Mucosa of descending colon (tissue), 3 donors: ENCODE measurements around the gene HIPK2. TPM values are rescaled to one million over a fixed set of nuclear protein-coding genes. Genes with fewer than 3 reads are reported as not detected.
A peak's percentile ranks its signal among the peaks of the same experiment; 100 is the strongest.

Source experiments
- ATAC-seq: fragments of 200-7000 bp; cut with Tn5 transposase; one replicate; pipeline ENCODE4 v1.9.1; 2020; ENCODE audit warnings: mild to moderate bottlenecking, moderate library complexity
- DNase-seq, 3 donors: peaks; one replicate each; pipeline ENCODE4 v3.0.0-alpha.2; 2020
- H3K36me3 ChIP-seq: fragments of 200-600 bp; one replicate; pipeline ENCODE4 v1.8.0; 2021; ENCODE audit warnings: low read depth, mild to moderate bottlenecking
- H3K4me1 ChIP-seq: fragments of 200-600 bp; one replicate; pipeline ENCODE4 v1.8.0; 2021; ENCODE audit warnings: low read depth, mild to moderate bottlenecking
- H3K4me3 ChIP-seq: fragments of 200-600 bp; one replicate; pipeline ENCODE4 v1.8.0; 2021; ENCODE audit warnings: mild to moderate bottlenecking
- H3K9me3 ChIP-seq: fragments of 200-600 bp; one replicate; pipeline ENCODE4 v1.8.0; 2021; ENCODE audit warnings: mild to moderate bottlenecking
- intact Hi-C, 2 donors: fragments of 100-400 bp; cut with DNase I in 1 of 2; cut with micrococcal nuclease in 1 of 2; formaldehyde crosslinking; loops; one replicate each; pipeline versions ENCODE4 v1.11.0 to v1.11.1; 2022; cut with DNase I, micrococcal nuclease
- total RNA-seq, 3 donors: library from RNA; stranded (reverse); fragmentation: NEBNext Ultra II Directional in 2 of 3; extraction: Animal tissue kit (Norgen Biotek cat#: 25700) in 2 of 3; gene quantifications; one replicate each; pipeline versions ENCODE4 v1.2.1 to v1.2.4, GENCODE V29; 2021 to 2023
- TF ChIP-seq, protein P1 (sequence below): fragments of 200-600 bp; IDR thresholded peaks from one replicate; pipeline ENCODE4 v1.8.0; 2022; ENCODE audit warnings: antibody characterized with exemption, mild to moderate bottlenecking
- donor health status: DM: no; HTN: no; CAD: no; lungs with moderate emphysema.
- donor health status: DM: no; HTN: no; CAD: no.
- donor health status: DM: no; HTN: yes; CAD: no.

HIPK2 gene
- total RNA-seq, 3 donors from 2014 or later: 29.9 to 63.6 (median 39.9) TPM

GRCh38 chr7:139675127-139676125, 102.4 kb downstream of the HIPK2 start:
- Histone ChIP-seq H3K9me3 (no peaks in the 10 kb centered on the region), H3K4me1 (no peaks in the 10 kb centered on the region), H3K4me3 (no peak overlapping the region), H3K36me3 (no peaks in the 10 kb centered on the region)
- no peak for ATAC-seq
- TF ChIP-seq, protein P1, sequence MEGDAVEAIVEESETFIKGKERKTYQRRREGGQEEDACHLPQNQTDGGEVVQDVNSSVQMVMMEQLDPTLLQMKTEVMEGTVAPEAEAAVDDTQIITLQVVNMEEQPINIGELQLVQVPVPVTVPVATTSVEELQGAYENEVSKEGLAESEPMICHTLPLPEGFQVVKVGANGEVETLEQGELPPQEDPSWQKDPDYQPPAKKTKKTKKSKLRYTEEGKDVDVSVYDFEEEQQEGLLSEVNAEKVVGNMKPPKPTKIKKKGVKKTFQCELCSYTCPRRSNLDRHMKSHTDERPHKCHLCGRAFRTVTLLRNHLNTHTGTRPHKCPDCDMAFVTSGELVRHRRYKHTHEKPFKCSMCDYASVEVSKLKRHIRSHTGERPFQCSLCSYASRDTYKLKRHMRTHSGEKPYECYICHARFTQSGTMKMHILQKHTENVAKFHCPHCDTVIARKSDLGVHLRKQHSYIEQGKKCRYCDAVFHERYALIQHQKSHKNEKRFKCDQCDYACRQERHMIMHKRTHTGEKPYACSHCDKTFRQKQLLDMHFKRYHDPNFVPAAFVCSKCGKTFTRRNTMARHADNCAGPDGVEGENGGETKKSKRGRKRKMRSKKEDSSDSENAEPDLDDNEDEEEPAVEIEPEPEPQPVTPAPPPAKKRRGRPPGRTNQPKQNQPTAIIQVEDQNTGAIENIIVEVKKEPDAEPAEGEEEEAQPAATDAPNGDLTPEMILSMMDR: no peak
- DNase-seq: no peak
- intact Hi-C loops: no loop called here

- TF ChIP-seq, protein P1: no peak
- intact Hi-C loops: no loop called here
- DNase-seq: no peak
- no peaks in the 10 kb centered on the region for H3K9me3 ChIP-seq
- no peak overlapping the region for H3K4me3 ChIP-seq
- H3K4me1 ChIP-seq: no peaks in the 10 kb centered on the region
- no peaks in the 10 kb centered on the region for H3K36me3 ChIP-seq
- ATAC-seq: no peak
Observed at GRCh38 chr7:139674752-139675126, 103.1 kb downstream of the HIPK2 start.

- Histone ChIP-seq H3K4me1 (no peaks in the 10 kb centered on the region), H3K36me3 (no peaks in the 10 kb centered on the region), H3K9me3 (no peaks in the 10 kb centered on the region), H3K4me3 (no peak overlapping the region)
- intact Hi-C loops: no loop called here
- ATAC-seq (no peak), DNase-seq (no peak)
- TF ChIP-seq, protein P1: no peak
Observed at GRCh38 chr7:139674341-139674740, 103.5 kb downstream of the HIPK2 start.

DNA sequence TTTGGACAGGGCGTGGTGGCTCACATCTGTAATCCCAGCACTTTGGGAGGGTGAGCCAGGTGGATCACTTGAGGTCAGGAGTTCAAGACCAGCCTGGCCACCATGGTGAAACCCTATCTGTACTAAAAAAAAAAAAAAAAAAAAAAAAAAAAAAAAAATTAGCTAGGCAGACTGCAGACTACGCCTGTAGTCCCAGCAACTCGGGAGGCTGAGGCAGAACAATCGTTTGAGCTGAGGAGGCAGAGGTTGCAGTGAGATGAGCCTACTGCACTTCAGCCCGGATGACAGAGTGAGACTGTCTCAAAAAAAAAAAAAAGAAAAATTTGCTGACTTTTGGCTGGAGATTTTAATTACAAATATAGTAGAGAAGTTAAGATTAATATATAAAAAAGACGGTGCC, 104.0 kb downstream of the HIPK2 start:
- TF ChIP-seq, protein P1: no peak
- no peak for ATAC-seq
- Histone ChIP-seq H3K4me3 (no peak overlapping the region), H3K9me3 (no peaks in the 10 kb centered on the region), H3K36me3 (no peaks in the 10 kb centered on the region), H3K4me1 (no peaks in the 10 kb centered on the region)
- DNase-seq: no peak
- intact Hi-C loops: no loop called here

DNA sequence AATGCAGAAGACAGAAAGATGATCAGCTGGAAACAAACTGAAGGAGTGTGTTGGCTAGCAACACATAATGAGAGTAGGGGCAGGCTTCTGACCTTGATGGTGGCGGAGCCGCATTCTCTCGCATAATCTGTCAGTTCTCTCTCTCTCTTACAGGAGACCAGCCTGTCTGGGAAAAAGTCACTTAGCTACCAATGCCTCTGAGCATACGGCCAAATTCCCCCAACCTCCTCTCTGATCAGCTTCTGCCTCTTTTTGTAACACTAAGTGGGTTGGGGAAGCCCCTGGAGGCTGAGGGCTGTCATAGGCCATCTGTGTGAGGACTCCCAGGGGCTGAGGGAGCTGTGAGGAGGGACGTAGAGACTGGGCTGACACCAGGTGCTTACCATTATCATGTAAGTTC, 104.6 kb downstream of the HIPK2 start:
- peak; percentile 55 for ATAC-seq
- intact Hi-C loops: no loop called here

More for the DNA sequence above, 104.6 kb downstream of the HIPK2 start:
- TF ChIP-seq, protein P1: no peak
- H3K4me3 ChIP-seq: no peak overlapping the region
- no peak for DNase-seq
- H3K36me3 ChIP-seq: no peaks in the 10 kb centered on the region
- no peaks in the 10 kb centered on the region for H3K4me1 ChIP-seq
- H3K9me3 ChIP-seq: no peaks in the 10 kb centered on the region
